Caco-2 (cell line): Measurements from ENCODE around the gene CCDC9B. TPM values are rescaled to one million over a fixed set of nuclear protein-coding genes. Genes with fewer than 3 reads are reported as not detected.

Experiments
- BruUV-seq: library from RNA; stranded (reverse); fragments of 400-500 nt; replicated peaks from 2 replicates; lab custom pipeline; 2021; lab: Mats Ljungman, UMichigan
- CTCF ChIA-PET: fragments of 300-600 bp; sonication (Branson Sonifier 250); formaldehyde crosslinking; loops from one replicate; lab custom pipeline; 2022; ENCODE audit warnings: antibody characterized with exemption; lab: Charles Lee
- POLR2A ChIA-PET: fragments of 300-600 bp; sonication (Branson Sonifier 250); formaldehyde crosslinking; loops from one replicate; lab custom pipeline; 2022; ENCODE audit warnings: antibody characterized with exemption; lab: Charles Lee
- DNase-seq, 2 experiments: peaks; one replicate each; pipeline versions ENCODE4 v3.0.0 to v3.0.0-alpha.2; 2020 to 2022
- H3K27me3 ChIP-seq: replicated peaks from 2 replicates; pipeline ENCODE4 v1.6.0; 2011; ENCODE audit warnings: low read length; ENCODE audit not compliant: control insufficient read depth, insufficient read depth
- H3K36me3 ChIP-seq: 2 replicates; pipeline ENCODE4 v1.5.1; 2011; ENCODE audit warnings: low read length; ENCODE audit not compliant: control insufficient read depth, insufficient read depth
- H3K4me1 ChIP-seq: fragments of 250-450 bp; sonication (Bioruptor Pico); 2 replicates; pipeline ENCODE4 v1.5.1; 2020; ENCODE audit warnings: mild to moderate bottlenecking
- H3K4me3 ChIP-seq: 2 replicates; pipeline ENCODE4 v1.5.1; 2011; ENCODE audit warnings: low read depth, mild to moderate bottlenecking, control low read depth, low read length
- H3K9me3 ChIP-seq: fragments of 250-450 bp; sonication (Bioruptor Pico); 2 replicates; pipeline ENCODE4 v1.5.1; 2020; ENCODE audit warnings: mild to moderate bottlenecking, moderate library complexity
- H3K27ac Mint-ChIP-seq: one replicate; pipeline ENCODE4 v1.8.0; 2022; ENCODE audit warnings: mixed read lengths; ENCODE audit not compliant: unreplicated experiment
- H3K27me3 Mint-ChIP-seq: one replicate; pipeline ENCODE4 v1.8.0; 2022; ENCODE audit warnings: mixed read lengths; ENCODE audit not compliant: insufficient read depth, unreplicated experiment
- H3K36me3 Mint-ChIP-seq: one replicate; pipeline ENCODE4 v1.8.0; 2022; ENCODE audit warnings: mild to moderate bottlenecking, mixed read lengths; ENCODE audit not compliant: insufficient read depth, unreplicated experiment
- H3K4me1 Mint-ChIP-seq: one replicate; pipeline ENCODE4 v1.8.0; 2022; ENCODE audit warnings: low read depth, mixed read lengths; ENCODE audit not compliant: unreplicated experiment
- H3K4me3 Mint-ChIP-seq: one replicate; pipeline ENCODE4 v1.8.0; 2022; ENCODE audit warnings: mild to moderate bottlenecking, moderate library complexity, mixed read lengths; ENCODE audit not compliant: unreplicated experiment
- H3K9me3 Mint-ChIP-seq: one replicate; pipeline ENCODE4 v1.8.0; 2022; ENCODE audit warnings: mixed read lengths; ENCODE audit not compliant: unreplicated experiment
- CTCF ChIP-seq, 2 experiments: fragments of 200-600 bp in 1 of 2; IDR thresholded peaks; 1 replicate in 1 of 2; 2 replicates in 1 of 2; pipeline versions ENCODE4 v1.5.1 to v1.8.0; 2011 to 2022; ENCODE audit warnings: antibody characterized with exemption in 1 of 2, control low read depth in 1 of 2, inconsistent platforms in 1 of 2, low read depth in 1 of 2, low read length in 1 of 2, mild to moderate bottlenecking in 1 of 2, moderate library complexity in 1 of 2; ENCODE audit not compliant: insufficient read depth in 1 of 2, severe bottlenecking in 1 of 2, unreplicated experiment in 1 of 2
- intact Hi-C: fragments of 100-400 bp; cut with micrococcal nuclease; formaldehyde crosslinking; loops from one replicate; pipeline ENCODE4 v1.10.0; 2022; ENCODE audit not compliant: unreplicated experiment
- total RNA-seq: library from RNA; stranded (reverse); gene quantifications from 2 replicates; pipeline ENCODE4 v1.2.3, GENCODE V29; 2022

Gene CCDC9B
- total RNA-seq, 1 experiment from 2014 or later: 0.86 TPM

- Mint-ChIP-seq H3K4me3 (no peak overlapping the region), H3K27me3 (no peaks in the 10 kb centered on the region), H3K36me3 (no peaks in the 10 kb centered on the region), H3K27ac (no peak overlapping the region), H3K4me1 (peaks cover 11% of the 10 kb centered on the region), H3K9me3 (no peaks in the 10 kb centered on the region)
- no peak for DNase-seq
- no peaks in the 10 kb centered on the region; the same call in 1 of the 2 replicates for H3K9me3 ChIP-seq
- intact Hi-C loops: no loop called here
- no peaks in the 10 kb centered on the region for H3K27me3 ChIP-seq
- TF ChIP-seq CTCF (IDR thresholded peaks at IDR 0.05; ENCODE audit: insufficient read depth in 1 of 2, low read depth in 1 of 2, low read length in 1 of 2, severe bottlenecking in 1 of 2, unreplicated experiment in 1 of 2): no peak
- no peak overlapping the region for H3K4me3 ChIP-seq
- POLR2A ChIA-PET: no interaction called here
- CTCF ChIA-PET: interaction anchor here (0.7 to 1.2 kb wide), 2 partner anchors 12 to 64 kb away, joined by 4 read pairs; partner anchors contain the start of gene PLCB2
- no TSS peak for BruUV-seq
- H3K36me3 ChIP-seq: no peaks in the 10 kb centered on the region
- H3K4me1 ChIP-seq: peaks cover 6% of the 10 kb centered on the region
These were observed 44.0 kb downstream of the CCDC9B start for GRCh38 chr15:40296561-40297230.

DNA sequence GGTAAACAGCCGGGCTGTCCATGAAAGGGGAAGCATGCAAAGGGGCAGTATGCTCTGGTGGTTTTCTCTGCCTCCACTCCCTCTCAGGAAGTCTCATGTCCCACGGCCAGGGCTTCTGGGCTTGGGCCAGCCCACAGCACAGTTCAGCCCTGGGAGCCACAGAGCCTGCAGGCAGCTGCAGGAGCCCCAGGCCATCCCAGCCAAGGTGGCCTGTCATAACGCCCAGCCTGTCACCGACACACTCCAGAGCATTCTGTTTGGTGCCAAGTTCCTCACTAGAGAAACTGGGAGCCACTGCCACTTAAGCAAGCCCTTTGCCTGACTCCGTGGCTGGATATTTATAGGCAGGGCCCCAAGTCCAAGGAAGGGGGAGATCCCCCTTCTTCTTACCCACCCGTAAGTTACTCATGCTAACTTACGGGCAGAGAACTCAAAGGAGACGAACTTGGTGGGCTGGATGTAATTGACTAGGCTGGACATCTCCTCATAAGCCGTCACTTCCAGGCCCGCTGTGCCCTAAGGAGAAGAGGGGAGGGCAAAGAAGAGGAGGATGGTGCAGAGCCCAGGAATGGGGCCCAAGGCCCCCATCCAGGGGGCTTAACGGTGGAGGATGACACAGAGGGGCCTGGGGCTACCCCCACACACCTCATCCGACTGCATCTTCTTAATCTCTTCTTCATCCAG lies 44.7 kb downstream of the CCDC9B start:
- no peak overlapping the region for H3K4me3 Mint-ChIP-seq

More for the DNA sequence above, 44.7 kb downstream of the CCDC9B start:
- H3K27me3 Mint-ChIP-seq: no peaks in the 10 kb centered on the region
- no peaks in the 10 kb centered on the region for H3K36me3 Mint-ChIP-seq
- Histone ChIP-seq H3K36me3 (no peaks in the 10 kb centered on the region), H3K9me3 (no peaks in the 10 kb centered on the region; the same call in 1 of the 2 replicates), H3K4me3 (no peak overlapping the region), H3K27me3 (no peaks in the 10 kb centered on the region), H3K4me1 (peaks cover 6% of the 10 kb centered on the region)
- H3K27ac Mint-ChIP-seq: no peak overlapping the region
- DNase-seq: no peak
- intact Hi-C loops: no loop called here
- BruUV-seq: no TSS peak
- no peaks in the 10 kb centered on the region for H3K9me3 Mint-ChIP-seq
- H3K4me1 Mint-ChIP-seq: peaks cover 11% of the 10 kb centered on the region
- CTCF ChIA-PET: interaction anchor here (1.2 kb wide), 1 partner anchor 12 kb away, joined by 4 read pairs; the partner anchor contains the start of gene PLCB2
- no peak for TF ChIP-seq CTCF (IDR thresholded peaks at IDR 0.05; ENCODE audit: insufficient read depth in 1 of 2, low read depth in 1 of 2, low read length in 1 of 2, severe bottlenecking in 1 of 2, unreplicated experiment in 1 of 2)
- POLR2A ChIA-PET: no interaction called here
